Measurements from ENCODE around the gene ELMO1. TPM values are rescaled to one million over a fixed set of nuclear protein-coding genes. Genes with fewer than 3 reads are reported as not detected.

The ELMO1 gene
- polyA plus RNA-seq, 2 of the 4 experiments (the other 2 are of a cell fraction): 2.3 to 6.1 TPM

DNA sequence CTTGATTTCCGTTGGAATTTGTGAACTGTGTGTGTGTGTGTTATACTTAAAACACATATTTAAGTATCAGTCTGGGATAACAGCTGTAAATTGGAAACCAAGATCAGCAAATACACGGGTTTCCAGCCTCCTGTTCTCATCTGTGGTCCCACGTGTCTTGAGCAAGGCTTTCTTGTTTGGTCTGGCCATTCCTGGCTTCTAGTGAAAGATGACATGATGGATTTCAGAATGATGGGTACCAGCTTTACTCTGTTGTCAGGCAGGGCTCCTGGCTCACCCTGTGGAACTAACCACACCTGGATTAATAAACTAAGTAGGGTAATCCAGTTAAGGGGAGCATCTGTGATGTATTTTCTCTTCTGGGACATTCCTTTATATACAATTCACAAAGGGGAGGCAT, 378.2 kb downstream of the ELMO1 start:
- DNase-seq (ENCODE audit: low read depth in 1 of 2, low spot score in 1 of 2) (no peak), FAIRE-seq (no peak), ATAC-seq (no peak)
- H3K4me1 ChIP-seq: no peaks in the 10 kb centered on the region
- WGBS (ENCODE audit: missing lambda C conversion rate): 15% methylated on average over 3 of the region's 3 CpGs
- TF ChIP-seq ZC3H11A (IDR thresholded peaks at IDR 0.05) (no peak), HDAC2 (IDR thresholded peaks at IDR 0.05) (no peak), KDM1A (IDR thresholded peaks at IDR 0.05; ENCODE audit: low read depth) (no peak), SMC3 (IDR thresholded peaks at IDR 0.05) (no peak)
- TF ChIP-seq, protein P1, sequence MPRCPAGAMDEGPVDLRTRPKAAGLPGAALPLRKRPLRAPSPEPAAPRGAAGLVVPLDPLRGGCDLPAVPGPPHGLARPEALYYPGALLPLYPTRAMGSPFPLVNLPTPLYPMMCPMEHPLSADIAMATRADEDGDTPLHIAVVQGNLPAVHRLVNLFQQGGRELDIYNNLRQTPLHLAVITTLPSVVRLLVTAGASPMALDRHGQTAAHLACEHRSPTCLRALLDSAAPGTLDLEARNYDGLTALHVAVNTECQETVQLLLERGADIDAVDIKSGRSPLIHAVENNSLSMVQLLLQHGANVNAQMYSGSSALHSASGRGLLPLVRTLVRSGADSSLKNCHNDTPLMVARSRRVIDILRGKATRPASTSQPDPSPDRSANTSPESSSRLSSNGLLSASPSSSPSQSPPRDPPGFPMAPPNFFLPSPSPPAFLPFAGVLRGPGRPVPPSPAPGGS (IDR thresholded peaks at IDR 0.05): no peak
- H3K4me3 ChIP-seq: no peak overlapping the region
- CTCF ChIA-PET: interaction anchor here (1.6 kb wide), 1 partner anchor 103 kb away, joined by 3 read pairs; no protein-coding TSS in a partner anchor
- no peaks in the 10 kb centered on the region for H3K9me3 ChIP-seq
- H3K4me2 ChIP-seq: no peak overlapping the region
- POLR2A ChIA-PET: no interaction called here
- H3K27ac ChIP-seq: no peak overlapping the region

DNA sequence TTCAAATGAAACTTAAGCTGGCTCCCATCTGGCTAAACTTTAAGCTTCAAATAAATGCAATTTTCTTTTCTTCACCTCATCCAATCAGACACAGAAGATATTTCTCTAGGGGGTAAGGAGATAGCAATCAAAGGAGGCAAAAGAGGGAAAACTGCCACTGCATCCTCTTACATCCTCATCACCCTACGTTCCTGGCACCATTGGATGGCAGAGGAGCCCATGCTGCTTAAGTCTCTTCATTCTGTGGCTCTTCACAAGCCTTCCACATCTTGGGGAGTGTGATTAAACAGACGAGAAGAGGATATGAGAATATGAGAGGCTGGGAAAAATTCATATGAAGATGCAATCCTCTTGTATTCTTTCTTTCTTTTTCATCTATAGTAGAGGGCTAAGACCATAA, 378.6 kb downstream of the ELMO1 start:
- Histone ChIP-seq H3K4me3 (no peak overlapping the region), H3K27ac (no peak overlapping the region), H3K9me3 (no peaks in the 10 kb centered on the region), H3K4me1 (no peaks in the 10 kb centered on the region), H3K4me2 (no peak overlapping the region)
- ATAC-seq (no peak), FAIRE-seq (no peak), DNase-seq (ENCODE audit: low read depth in 1 of 2, low spot score in 1 of 2) (no peak)
- ChIA-PET POLR2A (no interaction called here), CTCF (interaction anchor here (1.6 kb wide), 1 partner anchor 102 kb away, joined by 3 read pairs; no protein-coding TSS in a partner anchor)
- WGBS (ENCODE audit: missing lambda C conversion rate): 16% methylated on average over 2 of the region's 2 CpGs
- TF ChIP-seq EP300 (IDR thresholded peaks at IDR 0.05): no peak

DNA sequence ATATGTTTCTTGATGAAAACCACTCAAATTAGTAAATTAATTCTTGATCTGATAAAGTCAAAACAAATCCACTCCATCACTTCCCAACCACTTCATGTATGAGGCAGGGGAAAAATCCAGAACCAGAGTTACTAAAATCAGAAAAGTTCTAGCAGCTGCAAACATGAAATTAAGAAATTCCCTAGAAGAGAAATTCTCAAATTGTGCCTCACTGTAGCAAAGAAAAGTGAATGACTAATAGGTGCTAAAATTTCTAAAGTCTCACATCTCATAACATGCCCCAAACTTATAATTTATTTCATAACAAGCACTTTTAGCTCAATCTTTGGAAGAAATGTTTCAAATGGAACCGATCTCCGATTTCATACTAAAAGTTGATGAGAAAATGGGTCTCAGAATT, 379.3 kb downstream of the ELMO1 start:
- H3K4me2 ChIP-seq: no peak overlapping the region
- TF ChIP-seq, protein P2, sequence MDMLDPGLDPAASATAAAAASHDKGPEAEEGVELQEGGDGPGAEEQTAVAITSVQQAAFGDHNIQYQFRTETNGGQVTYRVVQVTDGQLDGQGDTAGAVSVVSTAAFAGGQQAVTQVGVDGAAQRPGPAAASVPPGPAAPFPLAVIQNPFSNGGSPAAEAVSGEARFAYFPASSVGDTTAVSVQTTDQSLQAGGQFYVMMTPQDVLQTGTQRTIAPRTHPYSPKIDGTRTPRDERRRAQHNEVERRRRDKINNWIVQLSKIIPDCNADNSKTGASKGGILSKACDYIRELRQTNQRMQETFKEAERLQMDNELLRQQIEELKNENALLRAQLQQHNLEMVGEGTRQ (IDR thresholded peaks at IDR 0.05): no peak
- no peak for TF ChIP-seq EHMT2 (IDR thresholded peaks at IDR 0.05; ENCODE audit: low read depth)
- no peaks in the 10 kb centered on the region for H3K9me3 ChIP-seq
- H3K4me3 ChIP-seq: no peak overlapping the region
- DNase-seq (ENCODE audit: low read depth in 1 of 2, low spot score in 1 of 2): no peak
- no peak for FAIRE-seq
- WGBS (ENCODE audit: missing lambda C conversion rate): 69% methylated on average over 2 of the region's 2 CpGs
- no peaks in the 10 kb centered on the region for H3K4me1 ChIP-seq
- CTCF ChIA-PET: interaction anchor here (1.6 kb wide), 1 partner anchor 102 kb away, joined by 3 read pairs; no protein-coding TSS in a partner anchor
- no peak overlapping the region for H3K27ac ChIP-seq
- POLR2A ChIA-PET: no interaction called here
- ATAC-seq: no peak

DNA sequence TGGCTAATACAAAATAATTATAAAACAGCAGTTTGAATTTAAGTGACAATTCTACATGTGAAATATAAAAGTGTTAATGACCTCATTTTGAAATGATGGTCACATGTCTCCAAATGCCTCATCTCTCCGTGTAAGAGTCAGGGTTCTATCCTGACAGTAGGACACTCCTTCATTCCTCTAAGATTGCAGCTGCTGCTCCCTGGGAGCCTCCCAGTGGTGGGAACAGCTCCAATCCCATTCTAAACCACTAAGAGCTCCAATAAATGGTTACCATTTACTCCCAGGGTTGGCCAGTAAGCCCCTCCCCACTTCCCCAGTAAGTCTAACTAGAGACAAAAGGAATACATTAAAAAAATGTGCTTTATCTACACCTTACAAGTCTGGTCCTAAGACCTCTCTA, 379.8 kb downstream of the ELMO1 start:
- FAIRE-seq: no peak
- WGBS (ENCODE audit: missing lambda C conversion rate): 54% methylated on average over 1 of the region's 1 CpG
- H3K4me1 ChIP-seq: no peaks in the 10 kb centered on the region
- no peak for ATAC-seq
- no peak overlapping the region for H3K4me2 ChIP-seq
- CTCF ChIA-PET: interaction anchor here (1.6 kb wide), 1 partner anchor 101 kb away, joined by 3 read pairs; no protein-coding TSS in a partner anchor
- DNase-seq (ENCODE audit: low read depth in 1 of 2, low spot score in 1 of 2): no peak
- no peaks in the 10 kb centered on the region for H3K9me3 ChIP-seq
- POLR2A ChIA-PET: no interaction called here
- TF ChIP-seq NFE2L2 (conservative IDR thresholded peaks at IDR 0.05; ENCODE audit: low read length): no peak
- TF ChIP-seq, protein P3, sequence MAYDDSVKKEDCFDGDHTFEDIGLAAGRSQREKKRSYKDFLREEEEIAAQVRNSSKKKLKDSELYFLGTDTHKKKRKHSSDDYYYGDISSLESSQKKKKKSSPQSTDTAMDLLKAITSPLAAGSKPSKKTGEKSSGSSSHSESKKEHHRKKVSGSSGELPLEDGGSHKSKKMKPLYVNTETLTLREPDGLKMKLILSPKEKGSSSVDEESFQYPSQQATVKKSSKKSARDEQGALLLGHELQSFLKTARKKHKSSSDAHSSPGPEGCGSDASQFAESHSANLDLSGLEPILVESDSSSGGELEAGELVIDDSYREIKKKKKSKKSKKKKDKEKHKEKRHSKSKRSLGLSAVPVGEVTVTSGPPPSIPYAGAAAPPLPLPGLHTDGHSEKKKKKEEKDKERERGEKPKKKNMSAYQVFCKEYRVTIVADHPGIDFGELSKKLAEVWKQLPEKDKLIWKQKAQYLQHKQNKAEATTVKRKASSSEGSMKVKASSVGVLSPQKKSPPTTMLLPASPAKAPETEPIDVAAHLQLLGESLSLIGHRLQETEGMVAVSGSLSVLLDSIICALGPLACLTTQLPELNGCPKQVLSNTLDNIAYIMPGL (CRISPR knock-in tag; IDR thresholded peaks at IDR 0.05; ENCODE audit: borderline replicate concordance): no peak
- H3K4me3 ChIP-seq: no peak overlapping the region
- H3K27ac ChIP-seq: no peak overlapping the region

DNA sequence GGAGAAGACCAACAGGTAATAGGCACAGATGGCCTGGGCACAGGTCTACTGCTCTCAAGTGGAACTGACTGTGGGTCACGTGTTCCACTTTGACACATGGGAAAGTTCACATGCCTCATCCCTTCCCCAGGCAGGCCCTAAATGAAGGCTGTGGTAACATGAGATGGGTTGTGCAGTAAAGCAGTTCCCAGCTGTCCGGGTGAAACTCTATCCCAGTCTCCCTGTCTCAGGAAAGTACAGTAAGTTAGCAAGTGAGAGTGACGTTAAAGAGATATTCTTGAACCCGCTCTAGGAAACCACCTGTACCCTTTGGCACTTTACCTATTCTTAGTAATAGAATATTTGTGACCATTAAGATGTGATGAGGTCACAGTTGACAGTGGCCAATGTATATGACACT, 380.6 kb downstream of the ELMO1 start:
- ChIA-PET POLR2A (no interaction called here), CTCF (no interaction called here)
- Histone ChIP-seq H3K27ac (no peak overlapping the region), H3K4me3 (no peak overlapping the region), H3K9me3 (no peaks in the 10 kb centered on the region), H3K4me2 (no peak overlapping the region), H3K4me1 (no peaks in the 10 kb centered on the region)
- FAIRE-seq: no peak
- ATAC-seq: no peak
- WGBS (ENCODE audit: missing lambda C conversion rate): 73% methylated on average over 4 of the region's 4 CpGs
- TF ChIP-seq, protein P1 (IDR thresholded peaks at IDR 0.05): no peak
- TF ChIP-seq RFX5 (IDR thresholded peaks at IDR 0.05): no peak
- no peak for TF ChIP-seq ZSCAN20 (CRISPR knock-in tag; IDR thresholded peaks at IDR 0.05)
- no peak for TF ChIP-seq RAD21 (conservative IDR thresholded peaks at IDR 0.05 in 1 of 2, IDR thresholded peaks at IDR 0.05 in 1 of 2)
- no peak for TF ChIP-seq HDAC2 (IDR thresholded peaks at IDR 0.05)
- TF ChIP-seq KDM5A (IDR thresholded peaks at IDR 0.05): no peak
- no peak for TF ChIP-seq ZNF302 (CRISPR knock-in tag; IDR thresholded peaks at IDR 0.05)
- TF ChIP-seq TP53 (CRISPR knock-in tag; IDR thresholded peaks at IDR 0.05): no peak
- no peak for TF ChIP-seq RARB (CRISPR knock-in tag; IDR thresholded peaks at IDR 0.05)
- no peak for TF ChIP-seq POLR2A (IDR thresholded peaks at IDR 0.05; ENCODE audit: low read length)
- TF ChIP-seq MAFK (IDR thresholded peaks at IDR 0.05; ENCODE audit: partially characterized antibody): no peak
- TF ChIP-seq MYC (IDR thresholded peaks at IDR 0.05; ENCODE audit: borderline replicate concordance, low read length): no peak
- TF ChIP-seq EP300 (IDR thresholded peaks at IDR 0.05): no peak
- no peak for TF ChIP-seq ZC3H11A (IDR thresholded peaks at IDR 0.05)
- no peak for TF ChIP-seq JUNB (IDR thresholded peaks at IDR 0.05)
- DNase-seq (ENCODE audit: low read depth in 1 of 2, low spot score in 1 of 2): no peak

All from A549 (cell line).